ENCODE measurements around the gene RIN1.
"Not testable (repeated sequence)": the region's sequence is repeated elsewhere in the genome, so short reads cannot be mapped to it uniquely, and the experiment has no call there.

The RIN1 gene

DNA sequence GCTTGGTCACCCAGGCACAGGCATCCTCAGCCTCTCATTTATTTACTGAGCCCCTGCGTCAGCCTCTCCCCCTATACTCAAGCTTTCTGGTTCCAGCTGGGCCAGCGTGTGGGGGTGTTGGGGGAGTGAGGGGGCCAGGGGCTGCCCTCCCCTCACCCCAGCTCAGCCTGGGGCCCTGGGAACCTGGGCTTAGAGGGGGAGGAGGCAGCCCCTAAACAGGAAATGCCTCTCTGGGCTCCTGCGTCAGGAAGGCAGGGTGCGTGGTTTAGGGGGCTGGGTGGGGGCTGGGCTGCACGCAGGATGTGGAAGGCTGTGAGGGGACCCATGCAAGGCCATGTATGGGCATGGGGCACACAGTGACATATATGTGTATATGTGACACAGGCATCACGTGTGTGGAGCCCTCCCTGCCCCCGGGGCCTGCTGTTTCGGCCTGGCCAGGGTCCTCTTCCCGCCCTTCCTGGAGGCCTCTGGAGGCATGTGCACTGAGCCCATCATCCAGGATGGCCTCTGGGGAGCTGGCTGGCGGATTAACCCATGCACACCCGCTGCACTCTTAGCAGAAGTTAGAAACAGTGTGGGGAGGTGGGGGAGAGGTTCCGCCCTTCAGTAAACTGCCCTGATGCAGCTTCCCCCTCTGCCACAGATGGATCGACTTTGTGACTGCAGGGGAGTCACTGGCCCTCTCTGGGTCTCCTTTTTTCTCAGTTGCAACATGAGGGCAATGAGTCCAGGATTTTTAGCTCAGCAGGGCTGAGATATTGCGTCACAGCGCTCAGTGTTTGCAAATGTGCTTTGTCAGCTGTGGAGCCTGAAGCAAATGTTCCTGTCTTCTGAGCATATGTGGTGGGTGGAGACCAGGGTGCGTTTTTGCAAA lies 18.3 kb downstream of the RIN1 start:
- DNase-seq: no peak

DNA sequence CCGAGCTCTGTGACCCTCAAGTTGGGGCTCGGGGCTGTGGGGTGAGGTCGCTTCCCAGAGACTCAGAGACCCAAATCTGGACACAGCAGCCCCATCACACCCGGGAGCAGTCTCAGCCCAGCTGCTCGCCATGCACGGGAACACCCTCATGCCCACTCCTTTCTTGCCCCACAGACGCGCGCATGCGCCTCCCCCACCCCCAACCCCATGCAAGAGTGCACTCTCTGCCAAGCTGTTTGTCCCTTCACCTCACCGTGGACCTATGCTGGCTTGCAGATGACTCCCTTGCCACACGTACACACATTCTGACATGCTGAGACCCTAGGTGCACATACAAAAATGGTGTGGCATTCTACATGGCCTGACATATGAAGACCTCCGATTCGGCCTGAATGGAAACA lies 18.9 kb downstream of the RIN1 start:
- DNase-seq: no peak

- DNase-seq: no peak
Observed at GRCh38 chr11:66316849-66317251, 19.4 kb downstream of the RIN1 start, which contains the start of gene CD248. Gene CD248, minus strand, starts transcription at chr11:66317044. Its CDS starts 17 bp downstream, at chr11:66317027.

DNA sequence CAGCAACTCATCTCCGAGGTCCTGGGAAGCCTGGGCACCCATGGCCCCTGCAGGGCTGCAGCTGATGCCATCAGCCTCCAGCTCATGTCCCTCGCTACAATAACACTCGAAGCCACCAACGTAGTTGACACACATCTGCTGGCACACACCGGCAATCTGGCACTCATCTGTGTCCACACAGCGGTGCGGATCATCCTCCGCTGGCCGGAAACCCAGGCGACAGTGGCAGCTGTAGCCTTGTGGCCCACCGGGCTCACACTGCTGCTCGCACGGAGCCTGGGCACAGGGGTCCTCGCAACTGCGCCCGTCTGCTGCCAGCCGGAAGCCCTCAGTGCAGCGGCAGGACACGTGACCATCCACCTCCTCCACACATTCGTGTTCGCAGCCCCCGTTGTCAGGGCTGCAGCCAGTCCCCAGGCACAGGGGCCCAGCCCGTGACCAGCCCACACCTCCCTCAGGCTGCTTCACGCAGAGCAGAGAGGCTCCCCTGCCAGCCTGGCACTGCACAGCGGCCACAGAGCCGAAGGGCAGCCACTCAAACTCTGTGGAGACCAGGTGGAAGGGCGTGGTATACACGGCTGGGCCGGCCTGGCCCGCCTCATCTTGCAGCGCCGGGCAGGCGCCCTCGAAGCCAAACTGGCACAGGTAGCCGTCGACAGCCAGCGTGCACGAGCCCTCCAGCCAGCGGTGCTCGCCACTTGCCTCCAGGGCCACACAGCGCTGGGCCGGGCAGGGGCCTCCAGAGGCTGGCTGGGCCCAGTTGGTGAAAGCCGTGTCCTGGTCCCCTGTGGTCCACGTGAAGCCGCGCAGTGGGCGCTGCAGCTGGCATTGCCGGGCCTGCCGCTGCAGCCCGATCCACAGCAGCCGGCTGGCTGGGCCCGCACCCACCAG lies 20.1 kb downstream of the RIN1 start:
- DNase-seq: no peak

- no peak for DNase-seq
Observed at GRCh38 chr11:66315498-66315885, 20.7 kb downstream of the RIN1 start.

DNA sequence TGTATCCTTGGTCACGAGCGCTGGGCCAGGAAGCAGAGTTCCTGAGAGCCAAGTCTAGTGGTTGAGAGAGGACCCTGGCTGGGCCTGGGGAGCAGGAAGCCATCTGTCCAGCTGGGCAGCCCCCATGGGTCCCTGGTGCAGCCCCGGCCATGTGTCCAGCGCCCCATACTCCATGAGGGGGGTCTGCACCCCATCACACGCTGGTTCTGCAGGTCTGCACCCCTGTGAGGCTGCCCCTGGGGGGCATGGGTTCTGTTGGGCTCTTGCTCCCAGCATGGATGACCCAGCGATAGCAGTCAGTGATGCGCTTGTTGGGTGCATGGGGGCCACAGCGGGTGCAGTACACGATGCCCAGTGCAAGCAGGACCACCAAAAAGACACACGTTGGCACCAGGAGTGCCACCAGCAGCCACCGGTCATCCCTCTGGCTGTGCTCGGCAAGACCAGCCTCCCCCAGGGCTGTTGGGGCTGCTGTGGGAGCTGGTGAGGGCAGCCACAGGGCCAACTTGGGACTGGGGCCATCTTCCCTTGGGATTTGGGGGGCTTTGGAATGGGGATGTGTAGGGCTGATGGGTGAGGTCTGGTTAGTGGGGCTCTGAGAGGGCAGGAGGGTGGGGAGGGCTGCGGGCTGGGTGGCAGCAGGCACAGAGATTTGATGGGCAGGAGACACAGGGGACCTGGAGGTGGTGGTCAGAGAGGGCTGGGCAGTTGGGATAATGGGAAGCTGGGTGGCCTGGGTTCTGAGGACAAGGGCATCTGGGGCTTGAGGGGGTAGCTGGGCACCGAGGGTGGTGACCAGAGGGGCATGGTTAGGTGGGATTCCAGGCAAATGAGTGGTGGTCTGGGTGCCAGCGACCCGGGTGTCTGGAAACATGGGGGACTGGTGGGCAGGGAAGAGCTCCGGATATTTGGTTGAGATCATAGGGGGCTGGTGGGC lies 21.4 kb downstream of the RIN1 start:
- no peak for DNase-seq

- no peak for DNase-seq
Observed at GRCh38 chr11:66314186-66314501, 22.1 kb downstream of the RIN1 start.

GRCh38 chr11:66313321-66314185 lies 22.7 kb downstream of the RIN1 start:
- DNase-seq: no peak

DNA sequence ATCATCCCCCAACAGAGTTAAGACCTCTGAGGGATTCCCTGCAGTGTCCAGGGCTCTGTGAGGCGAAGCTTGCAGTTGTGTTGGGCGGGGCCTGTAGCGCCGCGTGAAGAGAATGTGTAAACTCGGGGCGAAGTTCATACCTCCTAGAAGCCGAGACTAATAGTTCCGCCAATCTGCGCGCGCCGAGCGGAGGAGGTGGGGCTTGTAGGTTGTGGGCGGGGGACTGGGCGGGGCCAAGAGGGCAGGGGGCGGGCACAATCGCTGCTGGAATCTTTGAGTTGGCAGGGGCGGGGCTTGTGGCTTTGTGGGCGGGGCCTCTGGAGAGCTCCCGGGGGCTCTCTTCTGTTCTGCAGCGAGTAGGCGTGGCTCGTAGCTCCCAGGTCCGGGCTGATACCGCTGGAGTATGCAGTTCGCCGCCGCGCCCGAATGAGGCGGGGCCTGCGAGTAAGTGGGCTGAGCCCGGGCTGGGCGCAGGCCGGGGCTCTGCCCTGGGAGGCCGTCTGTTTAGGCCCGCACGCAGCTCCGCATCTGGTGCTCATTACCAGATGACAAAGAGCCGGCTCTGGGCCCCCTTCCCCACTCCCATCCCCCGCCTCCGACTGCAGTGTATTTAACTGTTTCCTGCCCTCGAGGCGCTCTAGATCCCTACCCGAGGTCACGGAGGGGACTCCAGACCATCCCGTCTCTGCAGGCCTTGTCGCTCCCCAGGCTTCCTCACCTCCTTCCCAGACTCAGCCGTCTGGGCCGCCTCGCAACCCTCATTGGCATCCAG lies 23.5 kb downstream of the RIN1 start:
- DNase-seq: peak; percentile 99

DNA sequence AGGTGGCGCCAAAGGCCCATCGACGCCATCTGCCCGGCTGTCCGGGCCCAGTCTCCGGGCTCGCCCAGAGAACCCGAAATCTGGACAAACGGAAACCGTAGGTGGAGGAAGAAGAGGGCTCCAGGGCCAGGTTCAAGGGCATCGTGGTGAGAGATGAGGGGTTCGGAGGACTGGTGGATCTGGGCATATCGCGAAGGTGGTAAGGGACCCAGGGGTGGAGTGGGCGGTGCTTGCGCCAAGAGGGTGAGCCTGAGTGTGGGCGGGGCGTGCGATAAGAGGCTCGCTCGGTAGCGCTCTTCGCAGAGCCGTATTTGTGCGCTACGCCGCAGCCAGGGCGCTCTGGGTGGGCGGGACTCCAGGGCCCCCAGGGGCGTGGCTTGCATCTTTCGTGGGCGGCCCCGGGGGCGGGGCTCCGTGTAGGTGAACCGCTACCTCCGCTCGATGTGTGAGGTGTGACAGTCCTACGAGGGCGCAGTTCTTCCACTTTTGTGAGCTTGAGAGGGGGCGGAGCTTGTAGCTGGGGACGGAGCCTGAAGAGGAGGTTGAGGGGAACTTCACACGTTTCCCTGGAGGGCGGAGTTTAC lies 24.2 kb downstream of the RIN1 start:
- DNase-seq: peak; percentile 87

- no peak for DNase-seq
Observed at GRCh38 chr11:66311470-66311964, 24.7 kb downstream of the RIN1 start.

DNA sequence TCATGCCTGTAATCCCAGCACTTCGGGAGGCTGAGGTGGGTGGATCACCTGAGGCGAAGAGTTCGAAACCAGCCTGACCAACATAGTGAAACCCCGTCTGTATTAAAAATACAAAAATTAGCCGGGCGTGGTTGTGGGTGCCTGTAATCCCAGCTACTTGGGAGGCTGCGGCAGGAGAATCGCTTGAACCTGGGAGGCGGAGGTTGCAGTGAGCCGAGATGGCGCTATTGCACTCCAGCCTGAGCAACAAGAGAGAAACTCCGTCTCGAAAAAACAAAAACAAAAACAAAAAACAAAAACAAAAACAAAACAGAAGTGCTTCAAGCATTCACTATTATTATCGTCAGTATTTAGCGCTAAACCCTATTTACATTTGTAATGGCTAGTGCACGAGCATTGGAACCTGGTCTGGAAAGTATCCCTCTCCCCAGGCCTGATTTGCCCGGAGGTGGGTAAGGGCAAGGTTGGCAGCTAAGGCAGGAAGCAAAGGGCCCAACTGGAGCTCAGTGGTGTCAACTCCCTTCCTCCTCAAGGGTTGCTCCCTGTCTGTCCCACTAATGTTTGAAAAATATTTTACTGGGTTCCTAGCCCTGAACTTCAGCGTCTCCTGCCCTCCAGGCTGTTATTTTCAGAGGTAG lies 25.3 kb downstream of the RIN1 start:
- not testable (repeated sequence) for DNase-seq

GRCh38 chr11:66310324-66310723 lies 25.9 kb downstream of the RIN1 start:
- DNase-seq: no peak

DNA sequence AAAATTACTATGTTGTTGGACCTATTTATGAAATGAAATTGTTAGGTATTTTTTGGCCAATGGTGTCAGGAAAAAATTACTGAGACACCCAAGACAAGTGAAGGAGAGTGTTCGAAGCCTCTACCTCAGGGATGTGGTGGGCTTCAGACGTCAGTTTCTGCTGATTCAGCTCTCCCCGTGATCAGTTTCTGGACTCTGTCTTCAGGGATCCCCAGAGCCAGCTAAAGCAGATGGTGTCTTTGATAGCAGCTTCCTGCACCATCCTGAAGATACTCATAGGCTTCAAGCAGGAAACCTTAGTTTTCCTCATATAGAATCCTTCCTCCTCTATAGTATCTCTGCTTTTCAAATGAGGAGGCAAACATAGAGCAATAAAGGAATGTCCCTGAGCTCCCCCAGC lies 26.8 kb downstream of the RIN1 start:
- DNase-seq: no peak

DNA sequence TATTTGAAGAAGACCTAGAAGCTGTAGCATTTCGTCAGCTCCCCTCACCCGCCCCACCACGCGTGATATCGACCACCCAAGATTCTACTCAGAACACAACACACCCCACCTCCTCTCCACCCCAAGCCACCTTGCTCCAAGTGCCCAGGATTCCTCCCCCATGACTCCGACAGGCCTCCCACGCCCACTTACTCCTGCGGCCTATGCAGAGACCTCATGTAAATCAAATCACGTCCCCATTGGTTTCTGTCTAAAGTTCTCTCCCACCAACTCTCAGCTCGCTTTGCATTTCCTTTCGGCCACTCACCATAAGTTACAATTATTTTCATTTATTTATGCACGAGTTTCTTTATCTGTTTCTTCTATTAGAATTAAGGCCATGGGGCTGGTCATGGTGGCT lies 33.6 kb downstream of the RIN1 start:
- no peak for DNase-seq

GRCh38 chr11:66299186-66299585 lies 37.0 kb downstream of the RIN1 start:
- no peak for DNase-seq

- no peak for DNase-seq
Observed at GRCh38 chr11:66297610-66298009, 38.6 kb downstream of the RIN1 start.

- no peak for DNase-seq
Observed at GRCh38 chr11:66294626-66295620, 41.3 kb downstream of the RIN1 start.
